Immature natural killer cell (primary cell): ENCODE data around the gene COL6A3. TPM values are rescaled to one million over a fixed set of nuclear protein-coding genes. Genes with fewer than 3 reads are reported as not detected.

Experiments
- DNase-seq, 3 donors: peaks; one replicate each; pipeline ENCODE4 v3.0.0; 2022; ENCODE audit warnings: mixed read lengths in 1 of 3
- H3K27ac Mint-ChIP-seq, 6 donors: one replicate each; pipeline ENCODE4 v1.8.0; 2020; ENCODE audit warnings: mixed read lengths in 6 of 6, mild to moderate bottlenecking in 5 of 6, inconsistent platforms in 4 of 6, moderate library complexity in 3 of 6
- H3K27me3 Mint-ChIP-seq, 3 donors: one replicate each; pipeline ENCODE4 v1.8.0; 2020 to 2021; ENCODE audit warnings: low read depth in 3 of 3, mild to moderate bottlenecking in 3 of 3, mixed read lengths in 3 of 3, moderate library complexity in 3 of 3, inconsistent platforms in 1 of 3
- H3K36me3 Mint-ChIP-seq, 3 donors: one replicate each; pipeline ENCODE4 v1.8.0; 2020; ENCODE audit warnings: mixed read lengths in 3 of 3, inconsistent platforms in 2 of 3, mild to moderate bottlenecking in 2 of 3
- H3K4me1 Mint-ChIP-seq, 2 donors: one replicate each; pipeline ENCODE4 v1.8.0; 2020; ENCODE audit warnings: inconsistent platforms in 2 of 2, mild to moderate bottlenecking in 2 of 2, mixed read lengths in 2 of 2, moderate library complexity in 1 of 2
- H3K4me3 Mint-ChIP-seq, 5 donors: one replicate each; pipeline ENCODE4 v1.8.0; 2020; ENCODE audit warnings: mild to moderate bottlenecking in 5 of 5, mixed read lengths in 5 of 5, inconsistent platforms in 3 of 5, moderate library complexity in 3 of 5
- H3K9me3 Mint-ChIP-seq, 6 donors: one replicate each; pipeline ENCODE4 v1.8.0; 2020; ENCODE audit warnings: mild to moderate bottlenecking in 6 of 6, mixed read lengths in 6 of 6, inconsistent platforms in 4 of 6, moderate library complexity in 3 of 6
- polyA plus RNA-seq, 3 donors: library from polyadenylated mRNA; unstranded; fragments of 300-500 nt; fragmentation: Illumina TruSeq; gene quantifications; one replicate each; pipeline ENCODE4 v1.2.3, GENCODE V29; 2021

COL6A3 gene
- polyA plus RNA-seq, 3 donors from 2014 or later, result 0.04 TPM; not detected in 2

DNA sequence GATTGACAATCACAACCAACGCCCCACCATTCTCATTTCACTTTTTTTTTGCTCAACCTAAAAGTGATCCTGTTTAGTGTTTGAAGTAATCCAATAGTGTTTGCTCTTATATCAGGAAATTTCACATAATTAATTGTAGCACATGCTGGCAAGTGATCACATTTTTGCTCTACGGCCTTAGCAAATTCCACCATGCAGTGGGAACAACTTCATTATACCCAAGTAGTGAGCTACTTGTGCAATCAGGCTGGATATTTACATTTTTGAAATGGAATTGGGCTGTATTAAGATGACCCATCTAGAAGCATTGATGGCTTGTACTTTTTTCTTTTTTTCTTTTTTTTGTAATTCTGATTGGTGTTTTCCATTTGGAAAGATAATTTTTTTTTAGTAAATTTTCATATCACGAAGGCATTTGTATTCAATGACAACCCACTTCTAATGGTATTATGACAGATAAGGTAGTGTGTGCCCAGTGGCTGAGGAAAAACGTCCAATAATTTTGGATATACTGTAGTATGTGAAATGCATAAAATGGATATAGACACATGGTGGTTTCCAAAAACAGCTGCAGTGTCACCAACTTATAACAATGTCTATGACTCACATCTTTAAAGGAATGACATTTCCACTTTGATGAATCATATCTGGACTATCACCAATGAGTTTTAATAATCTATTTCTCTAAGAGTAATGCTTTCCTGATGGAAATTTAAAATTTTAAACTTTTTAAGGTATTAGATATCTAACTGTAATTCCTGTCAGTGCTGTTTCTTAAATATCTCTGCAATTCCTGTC lies 130.6 kb downstream of the COL6A3 start:
- H3K27ac Mint-ChIP-seq, result no peak overlapping the region
- DNase-seq, result no peak
- peaks cover 5 to 12% (median 6%) of the 10 kb centered on the region in 3 donors for H3K27me3 Mint-ChIP-seq
- no peak overlapping the region for H3K4me3 Mint-ChIP-seq
- H3K9me3 Mint-ChIP-seq, result peaks cover 0 to 6% (median 0%) of the 10 kb centered on the region in 6 donors
- H3K36me3 Mint-ChIP-seq, result no peaks in the 10 kb centered on the region
- H3K4me1 Mint-ChIP-seq, result no peaks in the 10 kb centered on the region

DNA sequence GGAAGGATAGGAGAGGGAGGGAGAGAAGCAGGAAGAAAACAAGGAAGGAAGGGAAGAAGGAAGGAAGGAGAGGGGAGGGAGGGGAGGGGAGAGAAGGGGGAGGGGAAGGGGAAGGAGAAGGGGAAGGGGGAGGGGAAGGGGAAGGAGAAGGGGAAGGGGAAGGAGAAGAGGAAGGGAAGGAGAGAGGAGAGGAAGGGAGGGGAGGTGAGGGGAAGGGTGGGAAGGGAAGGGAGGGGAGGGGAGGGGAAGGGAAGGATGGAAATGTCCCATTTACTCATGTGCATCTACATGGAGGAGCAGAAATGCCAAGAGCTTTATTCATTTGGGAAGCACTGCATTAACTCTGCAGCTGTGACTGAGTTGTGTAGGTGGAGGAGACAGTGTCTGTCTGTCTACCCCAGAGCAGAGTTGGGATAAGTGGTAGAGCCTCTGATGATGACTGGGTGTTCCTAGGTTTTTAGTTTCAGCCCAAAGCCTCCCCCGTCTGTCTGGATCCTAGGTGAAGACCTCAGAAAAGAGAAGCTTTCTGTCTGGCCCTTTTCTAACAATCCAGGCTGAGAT lies 131.3 kb downstream of the COL6A3 start:
- DNase-seq, result no peak
- peaks cover 1 to 11% (median 5%) of the 10 kb centered on the region in 3 donors for H3K27me3 Mint-ChIP-seq
- H3K9me3 Mint-ChIP-seq, result peaks cover 0 to 5% (median 0%) of the 10 kb centered on the region in 6 donors
- H3K4me3 Mint-ChIP-seq, result no peak overlapping the region
- H3K36me3 Mint-ChIP-seq, result no peaks in the 10 kb centered on the region
- no peaks in the 10 kb centered on the region for H3K4me1 Mint-ChIP-seq
- no peak overlapping the region for H3K27ac Mint-ChIP-seq

DNA sequence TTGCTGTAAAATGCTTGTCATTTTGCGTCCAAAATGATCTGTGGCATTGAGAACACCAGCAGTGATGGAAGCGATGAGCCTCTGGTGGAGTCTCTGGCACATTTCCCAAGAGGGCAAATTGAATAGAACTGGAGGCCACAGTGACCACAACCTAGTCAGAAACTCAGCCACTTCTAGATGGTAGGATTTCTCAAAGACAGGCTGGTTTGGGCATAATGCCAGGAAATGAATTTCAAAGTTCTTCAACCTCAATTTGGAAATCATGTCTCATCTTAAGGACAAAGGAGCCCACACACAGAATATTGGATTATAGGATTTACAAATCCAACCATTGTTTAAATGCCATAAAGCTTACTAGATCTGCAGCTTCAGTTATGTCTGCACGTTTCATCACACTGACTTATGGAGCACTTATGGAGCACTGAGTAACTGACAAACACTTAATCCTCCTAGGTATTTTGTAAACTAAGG lies 132.1 kb downstream of the COL6A3 start:
- Mint-ChIP-seq H3K4me3 (no peak overlapping the region), H3K4me1 (no peaks in the 10 kb centered on the region), H3K36me3 (no peaks in the 10 kb centered on the region), H3K27ac (no peak overlapping the region), H3K27me3 (peaks cover 1 to 8% (median 5%) of the 10 kb centered on the region in 3 donors), H3K9me3 (peaks cover 0 to 4% (median 0%) of the 10 kb centered on the region in 6 donors)
- no peak for DNase-seq

DNA sequence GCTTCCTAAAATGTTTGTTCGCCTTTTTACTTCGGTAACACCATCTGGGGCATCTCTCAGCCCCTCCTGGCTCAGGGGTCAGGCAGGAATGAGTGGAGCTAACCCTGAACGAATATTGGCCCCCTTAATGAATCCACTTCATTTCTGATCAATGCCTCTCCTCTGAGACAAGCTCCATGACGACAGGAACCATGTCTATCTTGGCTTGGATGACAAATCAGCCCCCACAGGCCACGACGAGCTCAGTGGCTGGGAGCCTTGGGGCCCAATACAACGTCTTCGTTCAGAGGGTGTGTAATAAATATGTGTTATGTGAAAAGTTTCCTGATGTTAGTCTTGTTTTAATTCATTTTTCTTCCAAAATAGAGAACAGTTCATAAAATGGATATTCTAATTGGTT lies 133.0 kb downstream of the COL6A3 start:
- Mint-ChIP-seq H3K9me3 (no peaks in the 10 kb centered on the region), H3K27me3 (peaks cover 1 to 5% (median 3%) of the 10 kb centered on the region in 3 donors), H3K27ac (no peak overlapping the region), H3K36me3 (no peaks in the 10 kb centered on the region), H3K4me3 (no peak overlapping the region), H3K4me1 (no peaks in the 10 kb centered on the region)
- DNase-seq, result no peak

DNA sequence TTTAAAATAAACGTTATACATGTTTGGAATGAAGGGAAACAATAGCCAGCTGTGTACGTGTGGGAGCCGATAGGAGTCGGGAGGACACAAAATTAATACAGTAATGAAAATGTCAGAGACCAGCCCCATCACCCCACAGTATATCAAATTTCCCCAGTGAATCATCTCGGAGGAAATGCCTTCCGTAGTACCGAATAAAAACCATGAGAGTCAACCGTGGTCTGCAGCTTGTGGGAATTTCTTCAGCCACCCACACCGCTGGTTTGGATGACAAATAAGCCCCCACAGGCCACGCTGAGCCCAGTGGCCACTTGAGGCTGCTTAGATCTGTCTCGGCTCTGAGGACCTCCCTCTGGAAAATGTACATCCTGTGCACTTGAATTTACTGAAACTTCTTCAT lies 133.7 kb downstream of the COL6A3 start:
- Mint-ChIP-seq H3K4me1 (no peaks in the 10 kb centered on the region), H3K9me3 (no peaks in the 10 kb centered on the region)

DNA sequence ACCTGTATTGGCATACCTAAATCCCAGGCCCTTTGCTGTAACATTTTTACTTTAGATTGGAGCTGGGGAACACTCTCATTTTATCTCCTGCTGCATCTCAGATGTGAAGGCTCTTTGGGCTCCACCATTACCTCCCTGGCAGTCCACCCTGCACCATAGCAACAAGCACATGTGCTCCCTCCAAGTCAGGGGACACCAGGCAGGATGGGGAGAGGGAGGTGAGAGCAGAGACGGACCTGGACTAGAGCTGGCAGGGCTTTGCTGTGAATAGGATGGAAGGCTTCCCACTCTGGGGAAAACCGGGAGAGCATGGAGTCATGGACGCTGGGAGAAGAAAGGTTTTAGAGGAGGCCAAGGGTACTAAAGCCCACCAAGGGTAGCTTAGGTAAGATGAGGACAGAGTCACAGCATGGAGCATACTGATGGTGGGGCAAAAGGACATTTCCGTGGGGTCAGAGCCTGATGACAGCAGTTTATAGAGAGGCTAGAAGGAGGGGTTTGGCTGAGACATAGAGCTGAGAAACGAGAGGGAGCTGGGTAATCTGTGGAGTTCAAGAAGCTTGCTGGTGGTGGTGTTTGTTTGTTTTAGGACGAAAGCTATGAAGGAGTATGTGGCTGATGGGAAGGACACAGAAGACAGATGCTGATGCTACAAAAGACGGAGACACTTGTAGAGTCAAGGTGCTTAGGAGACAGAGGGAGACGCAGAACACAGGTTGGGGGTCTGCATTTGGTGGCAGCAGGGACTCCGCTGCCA lies 134.8 kb downstream of the COL6A3 start:
- no peak overlapping the region for H3K27ac Mint-ChIP-seq
- no peak overlapping the region for H3K4me3 Mint-ChIP-seq
- DNase-seq, result no peak
- no peaks in the 10 kb centered on the region for H3K36me3 Mint-ChIP-seq
- H3K9me3 Mint-ChIP-seq, result no peaks in the 10 kb centered on the region
- H3K27me3 Mint-ChIP-seq, result peaks cover 3 to 5% (median 3%) of the 10 kb centered on the region in 3 donors
- H3K4me1 Mint-ChIP-seq, result no peaks in the 10 kb centered on the region

More for the DNA sequence above, 133.7 kb downstream of the COL6A3 start:
- peaks cover 3 to 5% (median 3%) of the 10 kb centered on the region in 3 donors for H3K27me3 Mint-ChIP-seq
- DNase-seq, result no peak
- H3K36me3 Mint-ChIP-seq, result no peaks in the 10 kb centered on the region
- no peak overlapping the region for H3K4me3 Mint-ChIP-seq
- no peak overlapping the region for H3K27ac Mint-ChIP-seq

DNA sequence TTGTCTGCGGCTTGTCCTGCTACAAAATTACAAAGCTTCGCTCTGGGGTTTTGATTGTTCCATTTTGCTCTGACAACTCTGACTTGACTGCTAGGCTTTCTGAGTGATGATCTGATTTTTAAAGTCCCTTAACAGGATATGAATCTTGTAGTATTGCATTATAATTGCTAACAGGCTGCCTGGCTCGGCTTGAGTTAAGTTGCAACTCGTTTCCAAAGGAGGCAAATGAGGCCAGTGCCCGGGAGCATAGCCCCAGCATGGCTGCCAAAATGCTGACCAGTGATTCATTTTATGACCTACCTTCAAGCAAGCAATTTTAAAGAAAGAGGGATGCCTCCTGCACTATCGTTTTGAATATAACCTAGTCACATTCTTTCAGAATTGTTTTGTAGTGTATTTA lies 135.4 kb downstream of the COL6A3 start:
- no peak overlapping the region for H3K4me3 Mint-ChIP-seq
- H3K27ac Mint-ChIP-seq, result no peak overlapping the region
- H3K27me3 Mint-ChIP-seq, result peaks cover 3 to 5% (median 3%) of the 10 kb centered on the region in 3 donors
- no peaks in the 10 kb centered on the region for H3K9me3 Mint-ChIP-seq
- no peaks in the 10 kb centered on the region for H3K36me3 Mint-ChIP-seq
- no peak for DNase-seq
- no peaks in the 10 kb centered on the region for H3K4me1 Mint-ChIP-seq

DNA sequence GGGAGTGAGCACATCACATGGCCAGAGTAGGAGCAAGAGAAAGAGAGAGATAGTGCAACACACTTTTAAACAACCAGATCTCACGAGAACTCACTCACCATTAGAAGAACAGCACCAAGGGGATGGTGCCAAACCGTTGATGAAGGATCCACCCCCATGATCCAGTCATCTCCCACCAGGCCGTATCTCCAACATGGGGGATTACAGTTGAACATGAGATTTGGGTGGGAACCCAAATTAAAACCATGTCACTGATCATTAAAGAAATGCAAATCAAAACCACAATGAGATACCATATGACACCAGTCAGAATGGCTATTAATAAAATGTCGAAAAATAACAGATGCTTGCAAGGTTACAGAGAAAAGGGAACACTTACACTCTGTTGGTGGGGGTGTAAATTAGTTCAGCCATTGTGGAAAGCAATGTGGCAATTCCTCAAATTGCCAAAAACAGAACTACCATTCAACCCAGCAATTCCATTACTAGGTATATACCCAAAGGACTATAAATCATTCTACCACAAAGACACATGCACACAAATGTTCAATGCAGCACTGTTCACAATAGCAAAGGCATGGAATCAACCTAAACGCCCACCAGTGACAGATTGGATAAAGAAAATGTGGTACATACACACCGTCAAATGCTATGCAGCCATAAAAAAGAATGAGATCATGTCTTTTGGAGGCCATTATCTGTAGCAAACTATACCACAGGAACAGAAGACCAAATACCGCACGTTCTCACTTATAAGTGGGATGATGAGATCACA lies 137.1 kb downstream of the COL6A3 start:
- no peaks in the 10 kb centered on the region for H3K4me1 Mint-ChIP-seq
- no peaks in the 10 kb centered on the region for H3K36me3 Mint-ChIP-seq
- no peak overlapping the region for H3K27ac Mint-ChIP-seq
- peaks cover 3 to 7% (median 3%) of the 10 kb centered on the region in 3 donors for H3K27me3 Mint-ChIP-seq
- no peaks in the 10 kb centered on the region for H3K9me3 Mint-ChIP-seq
- no peak overlapping the region for H3K4me3 Mint-ChIP-seq
- DNase-seq, result no peak

Other genes with a start within 250 kb of the COL6A3 start
- gene MLPH, start 73.1 kb upstream of the COL6A3 start, polyA plus RNA-seq, result not detected
- gene PRLH, start 152.4 kb upstream of the COL6A3 start, polyA plus RNA-seq, result not detected
- not detected for gene RAB17, start 176.6 kb upstream of the COL6A3 start, polyA plus RNA-seq
- gene LRRFIP1, start 213.4 kb upstream of the COL6A3 start, polyA plus RNA-seq, result 100 to 1,000 TPM in 1 of 3 donors, 10 to 100 TPM in 2; 62.5 to 137 (median 80.0) TPM